ENCODE measurements around the gene MYL3. TPM values are rescaled to one million over a fixed set of nuclear protein-coding genes. Genes with fewer than 3 reads are reported as not detected.
"Not testable (repeated sequence)": the region's sequence is repeated elsewhere in the genome, so short reads cannot be mapped to it uniquely, and the experiment has no call there.

The MYL3 gene
- polyA plus RNA-seq, 1 donor from 2014 or later, result 2.1 TPM

- H3K4me2 ChIP-seq (ENCODE audit: low read length), result no peak overlapping the region
- no peak overlapping the region for H2AFZ ChIP-seq (ENCODE audit: low read depth, low read length)
- no peaks in the 10 kb centered on the region for H3F3A ChIP-seq (ENCODE audit: insufficient read depth, low read length, poor library complexity, severe bottlenecking)
- no peak overlapping the region for H3K9ac ChIP-seq (ENCODE audit: low read length)
- no peaks in the 10 kb centered on the region for H3K9me3 ChIP-seq (ENCODE audit: low read length)
- H4K20me1 ChIP-seq (ENCODE audit: insufficient read depth), result no peaks in the 10 kb centered on the region
- no peaks in the 10 kb centered on the region for H3K27me3 ChIP-seq (ENCODE audit: insufficient read depth, low read depth, low read length)
- no peaks in the 10 kb centered on the region for H3K79me2 ChIP-seq (replicated peaks; ENCODE audit: insufficient read depth, low read length)
- H3K9me2 ChIP-seq (ENCODE audit: insufficient read depth, low read length), result no peaks in the 10 kb centered on the region
- TF ChIP-seq POLR2AphosphoS5 (IDR thresholded peaks at IDR 0.05), result no peak
- TF ChIP-seq REST (IDR thresholded peaks at IDR 0.05; ENCODE audit: borderline replicate concordance), result no peak
- TF ChIP-seq CTCF (IDR thresholded peaks at IDR 0.05; ENCODE audit: poor library complexity, severe bottlenecking), result no peak
- no peak for TF ChIP-seq EP300 (conservative IDR thresholded peaks at IDR 0.05; ENCODE audit: poor library complexity, severe bottlenecking)
- TF ChIP-seq SMC3 (conservative IDR thresholded peaks at IDR 0.05; ENCODE audit: poor library complexity), result no peak
- TF ChIP-seq MXI1 (conservative IDR thresholded peaks at IDR 0.05; ENCODE audit: poor library complexity, severe bottlenecking), result no peak
- no peak for TF ChIP-seq EZH2 (IDR thresholded peaks at IDR 0.05; ENCODE audit: borderline replicate concordance, insufficient read depth, low read length, poor library complexity, severe bottlenecking)
- no peak for TF ChIP-seq RAD21 (conservative IDR thresholded peaks at IDR 0.05)
- TF ChIP-seq TAF1 (IDR thresholded peaks at IDR 0.05; ENCODE audit: low read depth), result no peak
- H3K4me3 ChIP-seq (ENCODE audit: low read length), result no peak overlapping the region
- H3K36me3 ChIP-seq (ENCODE audit: insufficient read depth, low read length), result no peaks in the 10 kb centered on the region
- H3K27ac ChIP-seq (ENCODE audit: low read length), result no peak overlapping the region
These were observed 50.9 kb downstream of the MYL3 start for GRCh38 chr3:46812237-46812791.

- no peak overlapping the region for H3K4me3 ChIP-seq (ENCODE audit: low read length)
- no peak overlapping the region for H3K9ac ChIP-seq (ENCODE audit: low read length)
- H3K27me3 ChIP-seq (ENCODE audit: insufficient read depth, low read depth, low read length), result no peaks in the 10 kb centered on the region
- no peaks in the 10 kb centered on the region for H3K79me2 ChIP-seq (replicated peaks; ENCODE audit: insufficient read depth, low read length)
- no peak for TF ChIP-seq EP300 (conservative IDR thresholded peaks at IDR 0.05; ENCODE audit: poor library complexity, severe bottlenecking)
- H3K4me2 ChIP-seq (ENCODE audit: low read length), result no peak overlapping the region
- no peak overlapping the region for H2AFZ ChIP-seq (ENCODE audit: low read depth, low read length)
- H3K36me3 ChIP-seq (ENCODE audit: insufficient read depth, low read length), result no peaks in the 10 kb centered on the region
- no peaks in the 10 kb centered on the region for H4K20me1 ChIP-seq (ENCODE audit: insufficient read depth)
- H3K27ac ChIP-seq (ENCODE audit: low read length), result no peak overlapping the region
- no peaks in the 10 kb centered on the region for H3F3A ChIP-seq (ENCODE audit: insufficient read depth, low read length, poor library complexity, severe bottlenecking)
- H3K9me2 ChIP-seq (ENCODE audit: insufficient read depth, low read length), result no peaks in the 10 kb centered on the region
- no peaks in the 10 kb centered on the region for H3K9me3 ChIP-seq (ENCODE audit: low read length)
These were observed 51.5 kb downstream of the MYL3 start for GRCh38 chr3:46811615-46812236.

GRCh38 chr3:46808766-46809165 is 54.5 kb downstream of the MYL3 start:
- H3K36me3 ChIP-seq (ENCODE audit: insufficient read depth, low read length); H3K9me2 ChIP-seq (ENCODE audit: insufficient read depth, low read length); H3K4me2 ChIP-seq (ENCODE audit: low read length); H3K27me3 ChIP-seq (ENCODE audit: insufficient read depth, low read depth, low read length); H3K4me3 ChIP-seq (ENCODE audit: low read length); H3K9me3 ChIP-seq (ENCODE audit: low read length); H3F3A ChIP-seq (ENCODE audit: insufficient read depth, low read length, poor library complexity, severe bottlenecking); H3K27ac ChIP-seq (ENCODE audit: low read length); H3K9ac ChIP-seq (ENCODE audit: low read length); H4K20me1 ChIP-seq (ENCODE audit: insufficient read depth); H2AFZ ChIP-seq (ENCODE audit: low read depth, low read length); H3K79me2 ChIP-seq (replicated peaks; ENCODE audit: insufficient read depth, low read length): not testable (repeated sequence)

Other genes with a start within 250 kb of the MYL3 start
- gene ALS2CL, start 169.8 kb downstream of the MYL3 start, polyA plus RNA-seq, result 0.11 and 0.52 TPM in 2 replicates
- gene TMIE, start 162.1 kb downstream of the MYL3 start, polyA plus RNA-seq, result not detected in 2 replicates
- gene PRSS50, start 145.6 kb downstream of the MYL3 start, polyA plus RNA-seq, result not detected in 2 replicates
- not detected in 2 replicates for gene PTH1R, start 14.3 kb upstream of the MYL3 start, polyA plus RNA-seq
- gene CCDC12, start 113.3 kb upstream of the MYL3 start, polyA plus RNA-seq, result 43.8 and 46.4 TPM in 2 replicates
- gene NBEAL2, start 116.2 kb upstream of the MYL3 start, polyA plus RNA-seq, result 3.0 and 3.3 TPM in 2 replicates

Data from neural cell (in vitro differentiated cells).